Osteocyte (in vitro differentiated cells): ENCODE measurements around the gene ARPIN. TPM values are rescaled to one million over a fixed set of nuclear protein-coding genes. Genes with fewer than 3 reads are reported as not detected.

ENCODE experiments used
- DNase-seq: peaks from one replicate; pipeline ENCODE4 v3.0.0; 2021; ENCODE audit warnings: mixed read lengths; ENCODE audit not compliant: unreplicated experiment; ENCODE audit errors: extremely low spot score
- H3K27ac Mint-ChIP-seq: one replicate; pipeline ENCODE4 v1.8.0; 2021; ENCODE audit warnings: mild to moderate bottlenecking, mixed read lengths; ENCODE audit not compliant: unreplicated experiment
- H3K27me3 Mint-ChIP-seq: one replicate; pipeline ENCODE4 v1.8.0; 2021; ENCODE audit warnings: mixed read lengths; ENCODE audit not compliant: unreplicated experiment
- H3K36me3 Mint-ChIP-seq: one replicate; pipeline ENCODE4 v1.8.0; 2021; ENCODE audit warnings: mixed read lengths; ENCODE audit not compliant: unreplicated experiment
- H3K4me1 Mint-ChIP-seq: one replicate; pipeline ENCODE4 v1.8.0; 2021; ENCODE audit warnings: mixed read lengths; ENCODE audit not compliant: unreplicated experiment
- H3K4me3 Mint-ChIP-seq: one replicate; pipeline ENCODE4 v1.8.0; 2021; ENCODE audit warnings: mild to moderate bottlenecking, moderate library complexity, mixed read lengths; ENCODE audit not compliant: unreplicated experiment
- H3K9me3 Mint-ChIP-seq: one replicate; pipeline ENCODE4 v1.8.0; 2021; ENCODE audit warnings: mixed read lengths; ENCODE audit not compliant: unreplicated experiment
- CTCF ChIP-seq: fragments of 200-600 bp; sonication (generic); IDR thresholded peaks from 2 replicates; pipeline ENCODE4 v1.5.0; 2021; ENCODE audit warnings: antibody characterized with exemption, mild to moderate bottlenecking, moderate library complexity
- total RNA-seq: library from RNA; stranded (reverse); gene quantifications from 2 replicates; pipeline ENCODE4 v1.2.1, GENCODE V29; 2021

ARPIN gene
- total RNA-seq, 1 donor from 2014 or later: 18.7 TPM

DNA sequence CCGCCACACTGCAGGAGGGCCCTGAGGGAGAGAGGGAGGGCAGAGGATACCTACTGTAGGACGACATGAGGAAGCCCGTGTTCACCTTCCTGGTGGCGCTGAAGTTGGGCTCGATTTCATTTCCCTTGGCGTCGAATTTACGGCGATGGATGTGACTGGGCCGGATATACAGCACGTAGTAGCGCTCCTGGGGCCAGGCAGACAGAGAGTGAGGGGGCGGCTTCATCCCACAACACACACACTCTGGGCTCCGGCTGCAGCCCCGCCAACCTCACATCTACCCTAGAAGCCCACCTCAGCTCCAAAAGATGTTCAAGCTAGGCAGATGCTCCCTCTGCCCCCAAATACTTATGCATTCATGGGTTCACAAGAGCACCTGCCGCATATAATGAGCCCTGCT lies 4.5 kb downstream of the ARPIN start:
- H3K4me3 Mint-ChIP-seq: no peak overlapping the region
- TF ChIP-seq CTCF: no peak
- DNase-seq: no peak

DNA sequence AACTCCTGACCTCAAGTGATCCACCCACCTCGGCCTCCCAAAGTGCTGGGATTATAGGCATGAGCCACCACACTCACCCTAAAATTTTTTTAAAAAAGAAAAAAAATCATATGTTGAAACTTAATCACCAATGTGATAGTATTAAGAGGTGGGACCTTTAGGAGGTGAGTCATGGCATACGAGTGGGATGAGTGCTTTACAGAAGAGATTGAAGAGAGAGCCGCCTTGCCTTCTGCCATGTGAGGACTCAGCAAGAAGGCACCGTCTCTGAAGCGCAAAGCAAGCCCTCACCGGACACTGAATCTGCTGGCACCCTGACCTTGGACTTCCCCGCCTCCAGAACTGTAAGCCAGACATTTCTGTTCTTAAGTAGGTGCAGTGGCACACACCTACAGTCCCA lies 5.5 kb downstream of the ARPIN start:
- no peak for DNase-seq
- Mint-ChIP-seq H3K36me3 (peaks cover 19% of the 10 kb centered on the region), H3K27me3 (no peaks in the 10 kb centered on the region), H3K4me1 (peaks cover 8% of the 10 kb centered on the region), H3K27ac (no peak overlapping the region), H3K9me3 (no peaks in the 10 kb centered on the region), H3K4me3 (no peak overlapping the region)
- TF ChIP-seq CTCF: no peak

More for the DNA sequence above, 4.5 kb downstream of the ARPIN start:
- peaks cover 12% of the 10 kb centered on the region for H3K4me1 Mint-ChIP-seq
- H3K36me3 Mint-ChIP-seq: peaks cover 12% of the 10 kb centered on the region
- no peaks in the 10 kb centered on the region for H3K9me3 Mint-ChIP-seq
- no peaks in the 10 kb centered on the region for H3K27me3 Mint-ChIP-seq
- no peak overlapping the region for H3K27ac Mint-ChIP-seq

DNA sequence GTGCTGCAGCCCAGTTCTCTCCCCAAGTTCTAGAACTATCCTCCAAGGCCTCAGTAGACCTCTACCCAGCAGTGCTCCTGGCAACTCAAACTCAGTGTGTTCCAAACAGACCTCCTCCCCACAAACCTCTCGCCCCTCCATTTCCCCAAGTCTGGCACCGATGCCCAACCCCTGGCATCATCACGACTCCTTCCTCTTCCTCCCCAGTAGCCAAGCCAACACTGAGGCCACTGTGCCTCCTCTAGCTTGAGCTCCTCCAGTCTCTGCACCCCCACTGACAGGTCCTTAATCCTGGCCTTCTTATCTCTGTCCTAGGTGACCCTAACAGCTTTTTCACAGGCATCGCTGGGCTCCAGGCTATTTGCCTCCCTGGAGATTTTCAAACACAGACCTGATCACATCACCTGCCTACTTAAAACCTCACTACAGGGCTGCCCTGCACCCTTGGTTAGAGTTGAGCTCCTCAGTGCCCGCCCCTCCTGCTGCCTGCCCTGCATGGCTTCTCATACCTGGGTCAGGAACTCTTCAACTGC lies 6.8 kb downstream of the ARPIN start:
- peak; percentile 60 for DNase-seq
- Mint-ChIP-seq H3K36me3 (peaks cover 27% of the 10 kb centered on the region), H3K27me3 (no peaks in the 10 kb centered on the region), H3K4me3 (no peak overlapping the region), H3K27ac (no peak overlapping the region), H3K9me3 (no peaks in the 10 kb centered on the region), H3K4me1 (no peaks in the 10 kb centered on the region)
- TF ChIP-seq CTCF: no peak

DNA sequence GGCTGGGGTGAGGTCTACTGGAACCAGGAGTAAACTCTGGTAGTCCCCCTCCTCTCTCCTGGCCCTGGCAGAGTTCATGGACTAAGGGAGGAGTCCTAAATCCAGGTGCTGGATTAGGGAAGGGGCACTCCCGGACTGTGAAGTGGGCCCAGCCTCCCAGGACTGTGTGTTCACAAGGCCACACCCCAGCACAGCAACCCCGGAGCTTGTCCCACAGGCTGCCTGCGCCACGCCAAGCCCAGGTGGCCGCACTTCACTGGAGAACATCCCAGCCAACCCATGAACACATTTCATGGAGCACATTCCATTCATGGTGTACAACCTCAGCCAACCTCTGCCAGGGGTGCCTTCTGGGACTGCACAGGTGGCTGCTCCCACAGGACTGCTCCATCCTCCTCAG lies 8.2 kb downstream of the ARPIN start:
- peaks cover 30% of the 10 kb centered on the region for H3K36me3 Mint-ChIP-seq
- no peaks in the 10 kb centered on the region for H3K9me3 Mint-ChIP-seq
- no peak for TF ChIP-seq CTCF
- H3K4me3 Mint-ChIP-seq: no peak overlapping the region
- H3K27me3 Mint-ChIP-seq: no peaks in the 10 kb centered on the region
- peaks cover under 1% of the 10 kb centered on the region for H3K4me1 Mint-ChIP-seq
- DNase-seq: peak; percentile 83
- no peak overlapping the region for H3K27ac Mint-ChIP-seq

DNA sequence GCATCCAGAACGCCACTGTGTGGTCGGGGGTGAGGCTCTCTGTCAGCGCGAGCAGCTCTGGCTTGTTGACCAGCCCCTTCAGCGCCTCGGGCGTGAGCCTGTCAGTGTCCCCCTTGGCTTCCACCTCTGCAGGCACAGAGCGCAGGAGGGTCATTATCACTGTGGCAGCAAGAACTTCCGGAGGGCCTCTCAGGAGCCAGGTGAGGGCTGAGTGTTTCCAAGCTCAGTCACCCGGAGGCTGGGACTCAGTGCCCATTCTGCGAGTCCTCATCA lies 9.0 kb downstream of the ARPIN start:
- peaks cover 2% of the 10 kb centered on the region for H3K4me1 Mint-ChIP-seq
- no peak for DNase-seq
- H3K4me3 Mint-ChIP-seq: no peak overlapping the region
- H3K27me3 Mint-ChIP-seq: no peaks in the 10 kb centered on the region
- no peak for TF ChIP-seq CTCF
- H3K36me3 Mint-ChIP-seq: peaks cover 30% of the 10 kb centered on the region
- no peaks in the 10 kb centered on the region for H3K9me3 Mint-ChIP-seq
- no peak overlapping the region for H3K27ac Mint-ChIP-seq
